ENCODE results near the gene RPS4Y2.

The RPS4Y2 gene

GRCh38 chrY:20755808-20756207, at the start of gene RPS4Y2:
Gene RPS4Y2 (plus strand): TSS chrY:20756108. CDS start chrY:20756164, 56 bp downstream.
- Mint-ChIP-seq H3K9me3 (no peaks in the 10 kb centered on the region), H3K27ac (no peak within 1 kb of the TSS), H3K4me1 (no peaks in the 10 kb centered on the region)

DNA sequence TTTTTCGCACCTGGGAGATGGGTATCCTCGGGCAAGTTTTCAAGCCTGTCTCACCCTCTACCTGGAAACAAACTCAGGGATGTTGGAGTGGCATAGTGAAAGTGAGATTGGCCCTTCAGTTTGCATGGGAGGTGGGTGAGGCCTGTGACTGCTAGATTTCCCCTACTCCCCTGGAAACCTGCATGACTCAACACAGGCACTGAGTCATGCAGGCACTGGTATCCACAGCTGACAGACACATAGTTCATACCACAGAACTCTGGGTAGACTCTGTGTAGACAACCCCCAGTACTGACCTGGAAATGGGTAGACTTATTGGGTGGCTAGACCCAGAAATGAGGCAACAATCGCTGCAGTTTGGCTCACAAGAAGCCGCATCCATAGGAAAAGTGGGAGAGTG, 41.5 kb upstream of the RPS4Y2 start:
- Mint-ChIP-seq H3K4me1 (peaks cover 13% of the 10 kb centered on the region), H3K9me3 (no peaks in the 10 kb centered on the region), H3K36me3 (ENCODE audit: low read depth) (no peaks in the 10 kb centered on the region), H3K27ac (no peak overlapping the region), H3K4me3 (no peak overlapping the region), H3K27me3 (no peaks in the 10 kb centered on the region)
- DNase-seq, result peak; percentile 13
- ATAC-seq, result peak; percentile 100

More at GRCh38 chrY:20755808-20756207, at the start of gene RPS4Y2:
- Mint-ChIP-seq H3K36me3 (ENCODE audit: low read depth) (no peaks in the 10 kb centered on the region), H3K4me3 (no peak within 1 kb of the TSS), H3K27me3 (no peaks in the 10 kb centered on the region)
- ATAC-seq (no peak), DNase-seq (no peak)

DNA sequence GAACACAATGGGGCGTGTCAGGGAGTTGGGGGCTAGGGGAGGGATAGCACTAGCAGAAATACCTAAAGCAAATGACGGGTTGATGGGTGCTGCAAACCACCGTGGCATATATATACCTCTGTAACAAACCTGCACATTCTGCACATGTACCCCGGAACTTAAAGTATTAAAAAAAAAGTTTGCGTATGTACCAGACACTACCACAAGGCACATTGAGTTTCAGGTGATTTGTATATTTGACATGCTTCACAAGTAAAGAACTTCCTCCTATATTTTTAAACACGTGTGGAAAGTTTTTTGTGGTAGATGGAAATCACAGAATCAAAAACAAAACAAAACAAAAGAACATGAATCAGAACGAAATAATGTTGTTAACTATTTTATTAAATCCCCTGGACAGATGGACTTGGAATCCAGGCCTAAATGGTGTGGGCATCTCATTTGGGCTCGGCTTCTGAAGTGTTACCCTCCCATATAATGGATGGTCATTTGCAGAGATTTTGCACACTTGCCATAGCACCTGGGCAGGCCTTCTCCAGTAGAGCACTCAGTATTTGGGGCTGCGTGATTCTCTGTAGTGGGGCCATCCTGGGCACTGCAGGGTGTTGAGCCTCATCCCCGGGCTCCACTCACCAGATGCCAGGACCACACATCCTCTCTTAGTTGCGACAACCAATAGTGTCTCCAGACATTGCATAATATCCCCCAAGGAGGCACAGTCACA, 29.6 kb upstream of the RPS4Y2 start:
- Mint-ChIP-seq H3K27me3 (no peaks in the 10 kb centered on the region), H3K9me3 (no peaks in the 10 kb centered on the region), H3K36me3 (ENCODE audit: low read depth) (no peaks in the 10 kb centered on the region), H3K4me1 (no peaks in the 10 kb centered on the region), H3K4me3 (no peak overlapping the region), H3K27ac (no peak overlapping the region)
- no peak for ATAC-seq
- DNase-seq, result no peak

DNA sequence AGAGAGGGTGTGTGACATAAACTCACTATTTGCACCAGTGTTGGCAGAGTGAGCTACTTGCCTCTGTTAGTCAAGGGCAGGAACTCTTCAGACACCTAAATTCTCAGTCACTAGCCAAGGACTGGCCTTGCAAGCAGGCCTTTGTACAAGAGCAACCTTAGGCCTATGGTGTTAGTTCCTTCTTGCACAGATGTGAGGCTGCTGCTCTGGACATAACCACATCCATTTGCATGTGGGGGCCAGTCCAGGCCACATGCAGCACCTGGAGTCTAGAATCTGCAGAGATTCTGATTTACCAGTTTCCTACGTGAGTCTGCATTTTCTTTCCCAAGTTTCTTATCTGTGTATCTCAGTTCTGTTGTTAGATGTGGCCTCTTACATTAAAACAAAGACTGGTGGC, 20.7 kb upstream of the RPS4Y2 start:
- ATAC-seq, result no peak

DNA sequence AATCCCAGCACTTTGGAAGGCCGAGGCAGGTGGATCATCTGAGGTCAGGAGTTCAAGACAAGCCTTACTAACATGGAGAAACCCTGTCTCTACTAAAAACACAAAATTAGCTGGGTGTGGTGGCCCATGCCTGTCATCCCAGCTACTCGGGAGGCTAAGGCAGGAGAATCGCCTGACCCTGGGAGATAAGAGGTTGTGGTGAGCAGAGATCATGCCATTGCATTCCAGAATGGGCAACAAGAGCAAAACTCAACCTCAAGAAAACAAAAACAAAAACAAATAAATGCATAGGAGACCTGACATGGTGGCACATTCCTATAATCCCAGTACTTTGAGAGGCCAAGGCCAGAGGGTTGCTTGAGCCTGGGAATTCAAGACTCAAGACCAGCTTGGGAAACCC, 16.1 kb upstream of the RPS4Y2 start:
- Mint-ChIP-seq H3K4me3 (no peak overlapping the region), H3K36me3 (ENCODE audit: low read depth) (no peaks in the 10 kb centered on the region), H3K27ac (no peak overlapping the region), H3K4me1 (peaks cover 17% of the 10 kb centered on the region), H3K27me3 (no peaks in the 10 kb centered on the region), H3K9me3 (no peaks in the 10 kb centered on the region)
- DNase-seq, result no peak
- ATAC-seq, result no peak

More for the DNA sequence above, 20.7 kb upstream of the RPS4Y2 start:
- Mint-ChIP-seq H3K4me1 (peaks cover 9% of the 10 kb centered on the region), H3K36me3 (ENCODE audit: low read depth) (no peaks in the 10 kb centered on the region), H3K27ac (no peak overlapping the region), H3K4me3 (no peak overlapping the region), H3K27me3 (no peaks in the 10 kb centered on the region), H3K9me3 (no peaks in the 10 kb centered on the region)
- DNase-seq, result no peak

GRCh38 chrY:20740609-20741008, 15.3 kb upstream of the RPS4Y2 start:
- Mint-ChIP-seq H3K27me3 (no peaks in the 10 kb centered on the region), H3K9me3 (no peaks in the 10 kb centered on the region), H3K4me3 (no peak overlapping the region), H3K4me1 (peaks cover 25% of the 10 kb centered on the region), H3K36me3 (ENCODE audit: low read depth) (no peaks in the 10 kb centered on the region), H3K27ac (no peak overlapping the region)
- DNase-seq (peak; percentile 10), ATAC-seq (no peak)

GRCh38 chrY:20745060-20745459, 10.8 kb upstream of the RPS4Y2 start:
- ATAC-seq (peak; percentile 61), DNase-seq (peak; percentile 35)
- peaks cover 38% of the 10 kb centered on the region for H3K4me1 Mint-ChIP-seq
- peak overlapping the region; percentile 64 for H3K27ac Mint-ChIP-seq
- H3K36me3 Mint-ChIP-seq (ENCODE audit: low read depth), result no peaks in the 10 kb centered on the region
- no peak overlapping the region for H3K4me3 Mint-ChIP-seq
- H3K27me3 Mint-ChIP-seq, result no peaks in the 10 kb centered on the region
- H3K9me3 Mint-ChIP-seq, result no peaks in the 10 kb centered on the region

GRCh38 chrY:20746919-20747318, 9.0 kb upstream of the RPS4Y2 start:
- DNase-seq (no peak), ATAC-seq (no peak)
- Mint-ChIP-seq H3K27me3 (no peaks in the 10 kb centered on the region), H3K36me3 (ENCODE audit: low read depth) (no peaks in the 10 kb centered on the region), H3K9me3 (no peaks in the 10 kb centered on the region), H3K27ac (no peak overlapping the region), H3K4me3 (no peak overlapping the region), H3K4me1 (peaks cover 36% of the 10 kb centered on the region)

- Mint-ChIP-seq H3K36me3 (ENCODE audit: low read depth) (no peaks in the 10 kb centered on the region), H3K9me3 (no peaks in the 10 kb centered on the region), H3K4me3 (no peak overlapping the region), H3K4me1 (peaks cover 29% of the 10 kb centered on the region), H3K27ac (peak overlapping the region; percentile 10), H3K27me3 (no peaks in the 10 kb centered on the region)
- no peak for DNase-seq
- ATAC-seq, result no peak
Measured at GRCh38 chrY:20763869-20764268, 8.0 kb downstream of the RPS4Y2 start.

- no peak overlapping the region for H3K4me3 Mint-ChIP-seq
- H3K27ac Mint-ChIP-seq, result no peak overlapping the region
- no peaks in the 10 kb centered on the region for H3K9me3 Mint-ChIP-seq
- H3K4me1 Mint-ChIP-seq, result peaks cover 30% of the 10 kb centered on the region
- no peak for DNase-seq
- H3K27me3 Mint-ChIP-seq, result no peaks in the 10 kb centered on the region
- H3K36me3 Mint-ChIP-seq (ENCODE audit: low read depth), result no peaks in the 10 kb centered on the region
- ATAC-seq, result no peak
Measured at GRCh38 chrY:20765117-20765516, 9.2 kb downstream of the RPS4Y2 start.

DNA sequence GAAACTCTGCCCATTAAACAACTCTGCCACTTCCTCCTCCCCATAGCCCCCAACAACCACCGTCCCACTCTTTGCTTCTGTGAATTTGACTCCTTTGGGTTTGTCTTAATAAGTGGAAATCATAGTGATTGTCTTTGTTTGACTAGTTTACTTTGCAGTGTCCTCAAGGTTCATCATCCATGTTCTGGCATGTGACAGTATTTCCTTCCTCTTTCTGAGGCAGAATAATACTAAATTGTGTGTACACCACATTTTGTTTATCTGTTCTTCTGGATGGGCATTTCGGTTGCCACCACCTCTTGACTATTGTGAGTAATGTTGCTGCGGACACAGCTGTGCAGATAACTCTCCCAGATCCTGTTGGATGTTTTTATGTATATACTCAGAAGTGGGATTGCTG, 14.8 kb downstream of the RPS4Y2 start:
- ATAC-seq (no peak), DNase-seq (no peak)
- no peaks in the 10 kb centered on the region for H3K27me3 Mint-ChIP-seq
- H3K4me1 Mint-ChIP-seq, result peaks cover 31% of the 10 kb centered on the region
- no peaks in the 10 kb centered on the region for H3K36me3 Mint-ChIP-seq (ENCODE audit: low read depth)
- H3K4me3 Mint-ChIP-seq, result no peak overlapping the region
- no peaks in the 10 kb centered on the region for H3K9me3 Mint-ChIP-seq
- H3K27ac Mint-ChIP-seq, result no peak overlapping the region

DNA sequence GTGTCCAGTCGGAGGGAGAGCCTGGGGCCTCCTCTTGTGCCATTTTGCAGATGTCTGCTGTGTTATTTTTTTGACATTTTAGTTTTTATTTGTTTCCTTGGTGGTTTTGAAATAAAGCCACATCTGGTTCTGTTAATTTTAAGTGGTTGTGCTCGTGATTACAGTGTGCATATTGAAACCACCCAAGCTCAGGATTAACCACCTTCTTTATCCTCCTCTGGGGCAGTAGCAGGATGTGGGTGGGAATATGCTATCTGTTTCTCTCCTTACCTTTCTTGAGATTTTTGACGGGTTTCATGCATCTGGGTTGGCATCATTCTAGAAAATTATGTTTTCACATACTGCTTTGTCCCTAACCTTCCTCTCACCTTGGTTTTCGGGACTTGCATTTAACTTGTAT, 20.2 kb downstream of the RPS4Y2 start:
- DNase-seq (no peak), ATAC-seq (no peak)
- H3K27ac Mint-ChIP-seq, result no peak overlapping the region
- H3K4me1 Mint-ChIP-seq, result peaks cover 32% of the 10 kb centered on the region
- H3K9me3 Mint-ChIP-seq, result no peaks in the 10 kb centered on the region
- no peaks in the 10 kb centered on the region for H3K36me3 Mint-ChIP-seq (ENCODE audit: low read depth)
- no peaks in the 10 kb centered on the region for H3K27me3 Mint-ChIP-seq
- H3K4me3 Mint-ChIP-seq, result no peak overlapping the region

DNA sequence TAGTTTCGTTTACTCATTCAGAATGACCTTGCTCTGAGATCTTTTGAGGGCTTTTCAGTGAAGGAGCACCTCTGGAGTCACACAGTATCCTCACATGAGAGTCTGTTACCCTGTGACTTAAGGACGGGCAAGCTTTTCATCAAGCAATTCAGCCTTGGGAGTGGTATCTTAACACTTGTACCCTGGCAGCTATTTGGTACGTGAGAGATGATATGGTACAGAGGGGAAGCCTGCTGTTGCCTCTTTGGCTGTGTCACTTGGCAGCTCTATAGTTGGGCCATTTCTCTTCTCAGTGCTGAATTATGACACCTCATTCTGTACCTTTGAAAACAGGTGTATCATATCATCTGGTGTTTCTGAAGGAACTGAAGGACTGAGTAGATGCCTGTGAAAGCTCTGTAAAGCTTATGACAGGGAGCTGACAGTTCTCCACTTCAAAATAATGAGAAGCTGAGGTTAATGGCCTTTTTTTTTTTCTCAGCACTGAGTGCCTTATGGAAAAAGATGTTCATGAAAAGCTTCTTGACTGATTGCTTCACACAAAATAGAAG, 24.3 kb downstream of the RPS4Y2 start:
- DNase-seq (no peak), ATAC-seq (peak; percentile 46)
- Mint-ChIP-seq H3K27ac (no peak overlapping the region), H3K36me3 (ENCODE audit: low read depth) (no peaks in the 10 kb centered on the region), H3K4me3 (no peak overlapping the region), H3K4me1 (peaks cover 51% of the 10 kb centered on the region), H3K9me3 (no peaks in the 10 kb centered on the region), H3K27me3 (no peaks in the 10 kb centered on the region)

DNA sequence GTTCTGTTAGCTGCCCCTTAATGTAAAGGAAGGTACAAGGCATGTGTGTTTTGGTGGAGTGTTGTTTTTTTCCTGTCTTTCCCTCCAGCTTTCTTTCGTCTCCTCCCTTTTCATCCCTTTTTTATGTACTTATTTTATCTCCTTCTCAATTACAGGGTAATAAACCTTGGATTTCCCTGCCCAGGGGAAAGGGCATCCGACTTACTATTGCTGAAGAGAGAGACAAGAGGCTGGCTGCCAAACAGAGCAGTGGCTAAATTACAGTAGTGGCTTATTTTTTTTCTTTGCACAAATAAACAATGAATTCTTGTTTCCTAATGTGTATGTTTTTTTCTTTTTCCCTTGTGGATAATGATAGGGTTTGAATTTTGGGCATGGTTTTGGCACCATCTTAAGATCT, 24.9 kb downstream of the RPS4Y2 start:
- Mint-ChIP-seq H3K36me3 (ENCODE audit: low read depth) (no peaks in the 10 kb centered on the region), H3K4me3 (no peak overlapping the region), H3K27ac (no peak overlapping the region), H3K27me3 (no peaks in the 10 kb centered on the region), H3K4me1 (peaks cover 53% of the 10 kb centered on the region), H3K9me3 (no peaks in the 10 kb centered on the region)
- no peak for DNase-seq
- ATAC-seq, result no peak

- ATAC-seq (peak; percentile 46), DNase-seq (no peak)
- Mint-ChIP-seq H3K36me3 (ENCODE audit: low read depth) (no peaks in the 10 kb centered on the region), H3K4me3 (no peak overlapping the region), H3K9me3 (no peaks in the 10 kb centered on the region), H3K4me1 (peaks cover 50% of the 10 kb centered on the region), H3K27ac (no peak overlapping the region), H3K27me3 (no peaks in the 10 kb centered on the region)
Measured at GRCh38 chrY:20781408-20781807, 25.5 kb downstream of the RPS4Y2 start.

Data from activated naive CD8-positive, alpha-beta T cell treated with anti-CD3 and anti-CD28 coated beads, Interleukin-2, amount 50 U/mL, for 24 hours (primary cell).